OCI-M1 (cell line): ENCODE results near the gene SGSM1.
"Not testable (repeated sequence)": the region's sequence is repeated elsewhere in the genome, so short reads cannot be mapped to it uniquely, and the experiment has no call there.

Experiments used
- DNase-seq: peaks from one replicate; lab custom pipeline; 2025; lab: John Stamatoyannopoulos, UW

SGSM1 gene

DNA sequence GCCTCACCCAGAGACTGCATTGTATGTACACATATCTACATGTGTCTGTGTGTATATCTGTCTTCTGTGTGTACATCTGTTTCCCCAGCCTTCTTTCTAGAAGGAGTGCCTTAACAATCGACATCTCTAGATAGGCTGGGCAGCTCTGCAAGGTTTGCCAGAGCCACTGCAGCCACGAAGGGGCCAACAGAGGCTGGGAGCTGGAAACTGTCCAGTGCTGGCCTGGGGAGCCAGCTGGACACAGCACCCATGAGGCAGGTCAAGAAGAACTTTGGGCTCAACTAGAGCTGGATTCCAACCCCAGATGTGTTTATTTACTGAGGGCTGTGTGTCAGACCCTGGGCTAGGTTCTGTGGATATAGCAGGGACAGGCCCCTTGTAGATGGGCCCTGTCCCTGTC lies 3.3 kb downstream of the SGSM1 start:
- DNase-seq, result no peak

DNA sequence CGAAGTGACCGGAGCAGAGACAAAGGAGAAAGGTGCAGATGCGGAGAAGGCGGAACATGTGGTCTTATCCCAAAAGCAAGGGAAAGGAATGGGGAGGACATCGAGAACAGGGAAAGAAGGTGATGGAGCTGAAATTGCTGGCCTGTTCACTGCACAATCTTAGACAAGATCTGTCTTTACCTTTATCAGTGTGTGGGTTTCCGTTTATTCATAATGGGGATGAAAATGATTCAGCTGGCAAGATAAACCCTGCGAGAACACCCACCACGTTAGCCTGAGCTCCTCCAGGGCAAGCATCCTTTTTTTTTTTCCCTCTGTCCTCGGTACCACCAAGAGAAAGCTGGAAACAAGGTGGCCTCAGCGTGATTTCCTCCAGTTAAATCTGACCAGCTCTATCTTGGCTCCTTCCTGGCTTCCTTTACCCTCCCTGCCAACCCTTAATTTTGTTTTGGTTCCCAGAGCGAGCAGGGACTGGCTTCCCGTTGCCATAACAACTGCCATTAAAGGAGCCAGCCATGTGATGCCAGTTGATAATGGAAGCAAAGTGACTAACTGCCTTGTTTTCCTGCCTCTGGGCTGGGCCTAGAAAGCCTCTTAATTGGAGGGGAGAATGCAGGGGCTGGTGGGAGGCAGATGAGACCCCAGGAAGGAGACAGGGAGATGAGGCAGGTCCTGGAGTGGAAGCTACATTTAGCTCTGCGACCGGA lies 4.2 kb downstream of the SGSM1 start:
- no peak for DNase-seq

DNA sequence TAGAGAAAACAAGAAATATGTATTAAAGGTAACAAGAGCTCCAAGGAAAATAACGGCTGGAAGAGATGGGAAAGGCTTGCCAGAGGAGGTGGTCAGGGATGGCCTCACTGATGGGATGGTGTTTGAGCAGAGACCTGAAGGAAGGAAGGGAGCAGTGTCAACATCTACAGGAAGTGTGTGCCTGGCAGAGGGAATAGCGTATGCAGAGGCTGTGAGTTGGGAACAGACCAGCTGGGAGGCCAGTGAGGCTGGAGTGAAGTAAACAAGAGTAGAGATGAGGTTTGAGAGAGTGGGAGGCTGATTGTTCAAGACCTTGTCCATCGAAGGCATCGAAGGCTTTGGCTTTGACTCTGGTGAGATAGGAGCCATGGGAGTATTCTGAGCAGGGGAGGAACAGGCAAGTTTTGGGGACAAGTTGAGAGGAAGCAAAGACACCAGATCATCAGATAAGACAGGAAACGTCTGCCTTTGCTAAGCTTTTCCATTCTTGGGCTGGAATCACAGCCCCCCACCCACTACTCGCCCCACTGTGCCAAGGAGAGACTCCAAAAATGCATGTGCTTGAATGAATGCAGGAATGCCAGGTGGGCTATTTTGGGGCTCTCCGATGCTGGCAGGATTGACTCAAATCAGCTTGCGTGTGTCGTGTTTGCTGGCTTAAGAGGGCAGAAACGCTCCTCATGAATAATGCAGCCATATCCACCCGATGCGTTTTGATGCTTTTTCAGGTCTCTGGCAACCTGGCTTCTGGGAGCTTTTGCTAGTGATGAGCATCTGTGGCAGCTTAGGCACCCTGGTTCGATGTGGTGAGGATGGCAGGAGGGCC lies 7.2 kb downstream of the SGSM1 start:
- DNase-seq, result no peak

DNA sequence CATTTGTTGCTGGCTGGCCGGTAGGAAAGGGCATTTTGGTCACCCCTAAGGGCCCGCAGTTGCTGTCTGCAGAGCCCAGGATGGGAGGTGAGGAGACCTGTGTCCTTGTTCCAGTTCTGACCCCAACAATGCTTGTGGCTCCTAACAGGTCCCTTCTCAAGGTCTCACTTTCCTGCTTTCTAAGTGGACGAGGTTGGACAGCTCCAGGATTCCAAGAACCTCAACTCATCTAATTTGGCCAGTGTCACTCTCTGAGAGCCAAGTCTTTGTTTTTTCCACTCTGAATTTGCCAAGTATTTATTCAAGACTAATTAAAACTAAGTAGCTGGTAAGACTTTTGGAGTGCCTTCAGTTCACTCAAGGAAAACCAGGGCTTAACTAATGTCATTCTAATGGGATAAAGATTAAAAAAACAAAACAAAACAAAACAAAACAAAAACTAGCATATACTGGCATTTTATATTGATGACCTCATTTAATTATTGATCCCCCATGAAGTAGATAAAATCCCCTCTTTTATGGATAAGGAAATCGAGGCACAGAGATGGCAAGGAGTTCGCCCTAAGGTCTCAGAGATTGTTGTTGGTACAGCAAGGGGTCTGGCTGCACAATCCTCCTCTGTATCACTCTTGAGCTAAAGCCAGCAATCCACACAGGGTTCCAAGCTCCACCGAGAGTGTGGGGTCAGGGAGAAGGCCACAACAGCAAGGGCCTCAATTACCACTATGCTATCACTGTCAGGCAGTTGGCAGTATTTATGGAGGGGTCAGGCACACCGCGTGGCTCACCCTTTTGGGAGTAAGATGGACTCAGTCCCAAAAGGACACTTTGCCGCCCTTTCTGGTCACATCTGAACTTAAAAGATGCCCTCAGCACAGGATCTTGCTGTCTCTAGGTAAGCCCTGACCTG lies 8.1 kb downstream of the SGSM1 start:
- DNase-seq, result no peak

DNA sequence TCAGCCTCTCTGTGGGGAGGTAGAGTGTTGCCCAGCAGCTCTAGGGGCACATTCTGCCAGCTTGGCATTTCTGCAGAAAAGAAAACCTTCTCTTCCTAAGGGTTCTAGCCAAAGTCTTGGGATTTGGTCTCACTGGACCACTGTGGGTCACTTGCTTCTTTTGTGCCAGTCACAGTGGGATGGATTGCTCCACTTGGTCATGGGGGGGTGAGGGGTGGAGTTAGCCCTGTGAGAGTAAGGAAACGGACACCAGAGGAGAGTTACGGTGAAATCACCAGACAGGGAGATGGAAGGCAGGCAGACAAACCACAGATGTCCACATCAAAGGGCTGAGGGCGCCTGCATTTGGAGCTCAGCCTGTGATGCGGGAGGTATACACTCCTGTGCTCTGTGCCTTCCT lies 10.8 kb downstream of the SGSM1 start:
- no peak for DNase-seq

DNA sequence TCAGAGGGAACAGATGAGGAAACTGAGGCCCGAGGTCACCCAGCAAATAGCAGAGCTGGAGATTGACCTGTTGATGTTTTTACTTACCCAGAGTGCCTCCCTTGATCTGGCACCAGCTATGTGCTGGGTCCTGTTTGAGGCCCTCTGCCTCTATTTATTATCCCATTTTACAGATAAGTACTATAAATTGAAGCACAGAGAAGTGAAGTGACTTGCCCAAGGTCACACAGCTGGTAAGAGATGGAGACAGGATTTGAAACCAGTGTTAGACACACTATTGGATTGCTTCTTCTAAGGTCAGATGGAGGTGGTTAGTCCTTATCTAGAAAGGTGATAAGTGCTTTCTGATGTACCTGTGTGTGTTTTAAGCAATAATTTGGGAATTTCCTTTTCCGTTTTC lies 13.5 kb downstream of the SGSM1 start:
- DNase-seq, result no peak

DNA sequence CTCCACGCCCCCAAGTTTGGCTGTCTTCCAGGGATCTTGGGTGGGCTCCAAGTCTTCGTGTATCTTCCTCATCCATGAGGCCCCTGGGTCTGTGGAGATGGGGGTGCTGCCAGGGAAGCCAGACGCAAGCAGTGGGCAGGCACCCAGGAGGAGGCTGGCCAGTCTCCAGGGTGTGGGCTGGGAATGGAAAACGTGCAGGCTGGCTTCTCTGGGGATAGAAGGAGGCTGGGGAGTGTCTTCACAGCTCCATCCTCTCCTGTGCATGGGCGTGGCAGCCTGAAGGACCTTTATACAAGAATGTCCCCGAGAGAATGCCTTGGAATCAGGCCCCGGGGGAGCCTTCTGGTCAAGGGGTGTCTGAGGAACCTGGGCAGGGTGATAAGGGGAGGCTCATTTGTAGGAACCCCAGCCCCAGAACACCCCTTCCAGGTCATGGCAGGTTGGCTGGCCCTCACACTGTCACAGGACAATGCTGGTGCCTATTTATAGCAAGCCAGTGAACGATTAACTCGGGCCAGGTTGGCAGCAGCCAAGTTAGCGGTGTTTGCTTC lies 14.0 kb downstream of the SGSM1 start:
- no peak for DNase-seq

DNA sequence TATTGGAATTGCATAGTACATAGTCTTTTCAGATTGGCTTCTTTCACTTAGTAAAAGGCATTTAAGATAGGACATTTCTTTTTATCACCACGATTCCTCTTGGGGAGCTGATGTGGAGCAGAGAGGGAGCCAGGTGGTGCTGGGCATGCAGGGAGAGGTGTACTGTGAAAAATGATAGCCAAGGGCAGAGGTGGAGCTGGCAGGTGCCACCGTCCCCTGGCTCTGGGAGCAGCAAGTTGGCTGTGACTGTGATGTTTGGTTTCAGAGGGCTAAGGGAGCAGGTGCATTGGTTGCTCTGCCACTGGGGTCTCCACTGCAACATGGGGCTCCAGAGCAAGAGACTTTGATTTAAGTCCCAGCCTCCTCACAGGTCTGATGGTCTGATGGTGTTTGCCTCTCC lies 16.5 kb downstream of the SGSM1 start:
- DNase-seq, result no peak

DNA sequence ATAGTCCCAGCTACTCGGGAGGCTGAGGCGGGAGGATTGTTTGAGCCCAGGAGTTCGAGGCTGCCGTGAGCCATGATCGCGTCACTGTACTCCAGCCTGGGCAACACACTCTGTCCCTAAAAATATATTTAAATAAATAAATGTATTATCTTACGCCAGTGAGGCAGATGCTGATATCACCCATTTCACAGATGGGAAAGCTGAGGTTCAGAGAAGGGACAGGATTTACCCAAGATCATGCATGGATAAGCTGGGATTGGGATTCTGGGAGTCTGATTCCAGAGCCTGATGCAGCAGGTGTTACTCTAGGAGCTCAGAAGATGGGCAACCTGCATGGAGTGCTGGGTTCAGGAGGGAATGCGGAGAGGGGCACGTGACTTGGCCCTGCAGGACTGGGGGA lies 17.8 kb downstream of the SGSM1 start:
- no peak for DNase-seq

DNA sequence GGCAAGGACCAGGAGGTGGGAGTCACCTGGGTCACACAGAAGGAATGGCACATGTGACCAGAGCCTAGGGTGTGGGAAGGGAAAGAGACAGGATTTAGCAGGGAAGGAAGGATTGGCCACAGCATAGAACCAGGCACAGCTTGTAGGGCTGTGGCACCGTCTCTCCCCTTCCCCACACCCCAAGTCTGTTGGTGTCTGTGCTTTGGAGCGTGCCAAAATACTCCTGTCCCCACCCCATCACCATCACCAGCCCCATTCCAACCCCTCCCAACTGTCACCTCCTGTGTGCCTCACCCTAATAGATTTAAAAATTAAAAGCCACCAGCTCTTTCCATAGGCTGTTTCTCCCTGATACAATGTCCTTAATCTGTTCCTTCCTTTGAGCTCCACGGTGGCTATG lies 18.2 kb downstream of the SGSM1 start:
- no peak for DNase-seq

DNA sequence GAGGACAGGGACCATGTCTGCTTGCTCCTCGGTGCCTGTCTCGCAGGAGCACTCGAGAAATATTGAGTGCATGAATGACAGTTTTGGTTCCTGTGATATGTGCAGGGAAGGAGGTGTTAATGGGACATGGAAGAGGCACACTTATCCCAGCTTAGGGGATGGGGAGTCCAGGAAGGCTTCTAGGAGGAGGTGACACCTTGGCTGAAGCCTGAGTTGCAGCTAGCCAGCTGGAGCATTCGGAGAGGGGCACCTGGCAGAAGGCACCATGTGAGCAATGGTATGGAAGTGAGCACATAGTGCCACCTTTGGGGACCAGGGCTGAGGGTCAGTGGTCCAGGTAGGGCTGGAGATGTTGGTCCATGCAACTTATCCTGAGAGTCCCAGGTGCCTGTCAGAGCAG lies 18.9 kb downstream of the SGSM1 start:
- no peak for DNase-seq

DNA sequence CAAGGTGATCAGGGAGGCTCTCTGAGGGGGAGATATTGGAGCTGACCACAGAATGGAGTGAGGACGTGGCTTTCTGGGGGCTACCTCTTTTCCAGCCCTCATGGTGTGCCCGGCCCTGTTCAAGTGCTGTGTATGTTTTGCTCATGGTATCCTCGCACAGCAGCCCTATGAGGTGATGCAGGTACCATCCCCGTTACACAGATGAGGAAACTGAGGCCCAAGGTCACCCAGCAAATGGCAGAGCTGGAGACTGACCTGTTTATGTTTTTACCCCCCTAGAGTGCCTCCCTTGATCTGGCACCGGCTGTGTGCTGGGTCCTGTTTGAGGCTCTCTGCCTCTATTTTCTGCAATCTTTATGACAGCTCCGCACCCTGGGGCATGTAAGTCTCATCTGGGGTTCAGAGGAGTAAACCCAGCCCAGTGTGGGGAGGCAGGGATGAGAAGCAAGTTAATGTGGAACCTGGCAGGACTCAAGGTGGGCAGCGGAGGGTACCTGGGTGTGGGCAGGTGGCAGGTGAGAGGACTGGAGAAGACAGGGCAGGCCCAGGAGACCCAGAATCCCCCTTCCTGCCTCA lies 20.8 kb downstream of the SGSM1 start:
- DNase-seq, result no peak

DNA sequence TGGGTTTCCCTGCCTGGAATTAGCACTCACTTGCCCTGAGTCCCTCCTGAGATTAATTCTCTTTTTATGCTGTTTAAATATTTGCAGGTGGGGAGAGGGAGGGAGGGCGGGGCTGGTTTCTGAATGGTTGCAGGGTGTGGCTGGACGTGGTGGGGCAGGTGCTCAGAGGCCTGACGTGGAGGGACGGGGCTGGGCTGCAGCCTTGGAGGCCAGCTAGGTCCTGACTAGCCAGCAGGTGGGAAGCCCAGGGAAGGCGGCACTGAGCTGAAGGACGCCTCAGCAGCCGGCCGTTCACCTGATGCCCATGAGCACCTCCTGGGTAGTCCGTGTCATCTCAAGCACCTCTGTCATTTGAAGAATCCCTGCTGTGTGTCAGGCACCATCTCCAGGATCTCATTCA lies 21.3 kb downstream of the SGSM1 start:
- DNase-seq, result no peak

DNA sequence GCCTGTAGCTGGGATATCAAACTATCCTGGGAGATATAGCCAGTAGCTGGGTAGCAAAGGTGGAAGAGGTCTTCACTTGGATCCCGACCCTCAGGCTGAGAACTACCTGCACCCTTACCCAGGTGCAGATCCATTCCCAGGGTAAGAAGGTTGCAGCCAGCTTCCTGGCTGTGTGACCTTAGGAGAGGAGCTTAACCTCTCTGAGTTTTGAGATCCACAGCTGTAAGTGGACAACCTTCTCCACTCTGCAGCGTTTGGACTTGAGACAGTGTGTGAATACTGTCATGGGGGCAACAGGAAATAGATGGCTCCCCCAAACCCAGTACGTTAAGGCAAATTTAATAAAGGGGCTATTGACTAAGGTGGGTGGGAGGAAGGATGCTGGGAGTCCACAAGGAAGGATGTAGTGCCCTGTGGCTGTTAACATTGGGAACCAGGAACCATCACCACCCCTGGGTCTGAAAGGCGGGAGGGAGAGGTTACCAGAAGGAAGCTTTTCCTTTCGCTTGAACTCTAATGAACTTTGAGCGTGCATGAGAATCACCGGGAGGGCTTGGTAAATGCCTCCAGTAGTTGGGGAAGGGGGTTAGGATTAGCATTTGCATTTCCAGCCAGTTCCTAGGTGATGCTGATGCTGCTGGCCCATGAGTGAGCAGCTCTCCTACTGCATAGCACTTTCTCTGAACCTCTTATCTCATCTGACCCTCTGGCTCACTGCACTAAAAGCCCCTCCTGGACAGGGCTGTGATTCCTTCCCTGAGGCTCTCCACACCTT lies 24.4 kb downstream of the SGSM1 start:
- DNase-seq, result no peak

DNA sequence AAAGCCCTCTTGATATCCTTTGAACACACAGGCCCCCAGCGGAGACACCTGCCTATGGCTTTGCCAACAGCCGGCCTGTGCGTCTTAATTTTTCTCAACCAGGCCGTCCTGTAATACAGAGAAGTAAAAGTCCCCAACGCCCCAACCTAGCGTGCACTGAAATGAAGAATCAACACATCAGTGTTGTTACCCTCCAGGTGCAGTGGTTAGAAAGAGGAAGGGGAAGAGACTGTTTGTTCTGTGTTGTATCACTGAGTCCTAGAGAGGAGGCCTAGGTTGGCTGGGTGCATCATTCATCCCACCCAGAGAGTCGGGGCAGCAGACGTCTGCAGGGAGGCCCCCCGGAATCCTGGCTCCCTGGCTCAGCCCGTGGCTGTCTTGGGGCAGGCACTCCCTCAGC lies 25.7 kb downstream of the SGSM1 start:
- no peak for DNase-seq

DNA sequence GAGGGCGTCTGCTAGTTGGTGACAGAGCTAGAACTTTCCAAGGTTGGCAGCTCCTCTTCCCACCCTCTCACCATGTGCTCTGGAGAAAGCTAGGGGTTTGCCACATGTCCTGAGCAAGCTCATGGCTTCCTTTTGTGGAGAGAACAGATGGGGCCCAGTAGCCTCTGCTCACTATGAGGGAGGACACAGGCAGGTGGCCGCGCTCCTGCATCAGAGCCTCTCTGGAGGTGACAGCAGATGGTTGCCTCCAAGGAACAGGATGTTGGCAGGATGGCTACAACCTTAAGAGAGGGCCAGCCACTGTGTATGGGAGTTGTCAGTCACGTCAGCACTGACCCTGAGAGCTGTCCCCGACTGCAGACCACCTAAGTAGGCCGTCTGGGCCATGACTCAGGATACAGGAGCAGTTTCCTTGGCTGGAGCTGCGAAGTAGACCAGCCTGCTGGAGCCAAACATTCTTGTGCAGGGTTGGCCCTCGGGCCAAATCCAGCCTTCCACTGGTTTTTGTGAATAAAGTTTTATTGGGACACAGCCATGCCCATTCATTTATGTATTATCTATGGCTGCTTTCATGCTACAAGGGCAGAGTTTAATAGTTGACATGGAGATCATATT lies 28.0 kb downstream of the SGSM1 start:
- DNase-seq, result no peak

DNA sequence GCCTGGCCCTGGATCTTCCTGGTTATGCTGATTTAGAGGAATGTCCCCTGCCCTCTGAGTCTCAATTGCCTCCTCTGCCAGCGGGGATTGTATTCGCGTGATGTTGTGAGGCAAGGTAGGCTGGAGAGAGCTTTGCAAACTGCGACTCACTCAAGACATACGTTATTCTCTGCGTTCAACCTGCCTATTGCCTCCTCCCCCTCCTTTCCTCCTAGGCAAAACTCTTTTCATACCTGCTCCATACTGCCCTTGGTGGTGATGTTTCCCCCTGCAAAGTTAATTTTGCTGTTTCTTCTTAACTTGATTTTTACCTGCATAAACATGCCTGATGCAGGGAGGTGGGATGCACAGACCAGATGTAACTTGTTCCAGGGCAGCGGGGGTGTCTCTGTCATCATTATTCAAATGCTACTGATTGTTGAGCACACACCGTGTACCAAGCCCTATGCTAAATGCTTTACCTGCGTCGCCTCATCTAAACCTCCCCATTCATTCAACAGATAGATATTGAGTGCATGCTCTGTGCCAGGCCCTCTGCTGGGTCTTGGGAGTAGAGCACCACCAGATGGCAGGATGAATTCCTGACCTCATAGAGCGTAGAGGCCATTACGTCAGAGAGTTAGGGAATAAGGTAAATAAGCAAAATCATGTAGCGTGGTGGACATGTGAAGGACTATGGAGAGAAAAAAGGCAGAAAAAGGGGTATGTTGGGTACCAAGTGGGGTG lies 29.0 kb downstream of the SGSM1 start:
- DNase-seq, result peak; percentile 29

DNA sequence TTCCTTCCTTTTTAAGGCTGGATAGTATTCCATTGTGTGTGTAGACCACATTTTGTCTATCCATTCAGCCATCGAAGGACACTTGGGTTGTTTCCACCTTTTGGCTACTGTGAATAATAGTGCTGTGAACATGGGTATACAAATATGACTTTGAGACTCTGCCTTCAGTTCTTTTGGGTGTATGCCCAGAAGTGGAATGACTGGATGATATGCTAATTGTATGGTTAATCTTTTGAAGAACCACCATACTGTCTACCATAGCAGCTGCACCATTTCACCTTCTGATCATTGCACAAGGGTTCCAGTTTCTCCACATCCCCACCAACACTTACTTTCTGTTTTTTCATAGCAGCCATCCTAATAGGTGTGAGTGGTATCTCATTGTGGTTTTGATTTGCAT lies 30.3 kb downstream of the SGSM1 start:
- no peak for DNase-seq

DNA sequence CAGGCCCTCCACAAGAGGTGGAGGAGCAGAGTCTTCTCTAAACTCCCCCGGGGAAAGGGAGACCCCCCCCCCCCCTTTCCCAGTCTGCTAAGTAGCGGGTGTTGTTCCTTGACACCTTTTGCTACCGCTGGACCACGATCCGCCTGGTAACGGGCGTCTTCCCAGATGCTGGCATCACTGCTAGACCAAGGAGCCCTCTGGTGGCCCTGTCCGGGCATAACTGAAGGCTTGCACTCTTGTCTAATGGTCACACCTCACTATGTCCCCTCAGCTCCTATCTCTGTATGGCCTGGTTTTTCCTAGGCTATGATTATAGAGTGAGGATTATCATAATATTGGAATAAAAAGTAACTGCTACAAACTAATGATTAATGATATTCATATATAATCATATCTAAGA lies 31.5 kb downstream of the SGSM1 start:
- DNase-seq, result not testable (repeated sequence)

DNA sequence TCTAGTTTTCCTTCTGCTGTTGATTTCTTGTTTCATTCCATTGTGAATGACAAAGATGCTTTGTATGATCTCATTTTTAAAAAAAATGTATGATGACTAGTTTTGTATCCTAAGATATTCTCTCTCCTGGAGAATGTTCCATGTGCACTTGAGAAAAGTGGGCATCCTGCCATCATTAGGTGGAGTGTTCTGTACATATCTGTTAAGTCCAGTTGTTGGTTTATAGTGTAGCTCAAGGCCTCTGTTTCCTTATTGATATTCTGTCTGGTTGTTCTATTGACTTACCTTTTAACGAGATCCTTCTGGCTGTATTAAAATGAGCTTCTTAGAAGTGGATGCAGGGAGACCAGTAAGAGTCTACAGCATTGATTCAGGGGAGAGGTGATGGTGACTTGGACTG lies 35.2 kb downstream of the SGSM1 start:
- DNase-seq, result no peak
